ENCODE data around the gene FHOD3.
A peak's percentile ranks its signal among the peaks of the same experiment; 100 is the strongest.
"Not testable (repeated sequence)": the region's sequence is repeated elsewhere in the genome, so short reads cannot be mapped to it uniquely, and the experiment has no call there.

Gene FHOD3

GRCh38 chr18:36759167-36759776 lies 461.8 kb downstream of the FHOD3 start:
- FAIRE-seq (no peak), DNase-seq (ENCODE audit: insufficient read length, low spot score) (no peak)

DNA sequence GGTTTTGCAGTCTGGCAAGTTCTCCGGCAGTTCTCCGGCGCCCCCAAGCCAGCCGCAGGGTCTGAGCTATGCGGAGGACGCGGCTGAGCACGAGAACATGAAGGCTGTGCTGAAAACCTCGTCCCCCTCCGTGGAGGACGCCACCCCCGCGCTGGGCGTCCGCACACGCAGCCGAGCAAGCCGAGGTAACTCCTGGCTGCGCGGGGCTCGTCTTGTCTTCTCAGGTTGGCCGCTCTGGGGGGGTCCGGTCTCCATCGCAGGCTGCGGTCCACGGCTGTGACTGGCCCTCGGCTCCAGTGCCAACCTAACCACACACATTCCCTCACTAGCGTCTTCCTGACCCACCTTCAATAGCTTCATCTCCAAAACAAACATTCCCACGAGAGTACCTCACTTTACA lies 463.1 kb downstream of the FHOD3 start:
- FAIRE-seq (no peak), DNase-seq (ENCODE audit: insufficient read length, low spot score) (no peak)

DNA sequence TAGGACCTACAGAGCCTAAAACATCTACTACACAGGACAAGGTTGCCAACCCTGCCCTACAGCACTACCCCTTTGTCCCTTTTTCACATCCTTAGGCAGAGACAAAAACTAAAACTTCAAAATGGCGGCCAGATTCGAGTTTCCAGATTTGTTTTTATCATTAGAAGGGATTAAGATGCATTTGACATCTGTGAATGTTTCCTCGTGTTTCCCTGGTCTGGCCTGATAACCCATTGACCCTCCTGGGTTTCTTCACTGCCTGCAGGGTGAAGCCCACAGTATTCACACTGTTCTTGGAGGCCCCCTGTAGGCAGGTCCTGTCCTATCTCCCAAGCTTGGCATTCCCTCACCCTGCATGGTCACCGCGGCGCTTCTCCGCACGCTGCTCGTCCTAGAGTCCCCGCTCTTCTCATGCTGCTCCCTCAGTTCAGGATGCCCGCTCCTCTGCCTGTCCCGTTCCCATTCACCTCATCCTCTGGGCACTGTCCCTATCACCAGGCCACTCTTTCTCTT lies 463.7 kb downstream of the FHOD3 start:
- DNase-seq (ENCODE audit: insufficient read length, low spot score) (no peak), FAIRE-seq (no peak)

- FAIRE-seq (no peak), DNase-seq (ENCODE audit: insufficient read length, low spot score) (no peak)
Measured at GRCh38 chr18:36762074-36762473, 464.6 kb downstream of the FHOD3 start.

GRCh38 chr18:36762965-36763364 lies 465.5 kb downstream of the FHOD3 start:
- not testable (repeated sequence) for DNase-seq (ENCODE audit: insufficient read length, low spot score); FAIRE-seq

GRCh38 chr18:36766836-36767235 lies 469.3 kb downstream of the FHOD3 start:
- no peak for FAIRE-seq
- DNase-seq (ENCODE audit: insufficient read length, low spot score), result no peak

DNA sequence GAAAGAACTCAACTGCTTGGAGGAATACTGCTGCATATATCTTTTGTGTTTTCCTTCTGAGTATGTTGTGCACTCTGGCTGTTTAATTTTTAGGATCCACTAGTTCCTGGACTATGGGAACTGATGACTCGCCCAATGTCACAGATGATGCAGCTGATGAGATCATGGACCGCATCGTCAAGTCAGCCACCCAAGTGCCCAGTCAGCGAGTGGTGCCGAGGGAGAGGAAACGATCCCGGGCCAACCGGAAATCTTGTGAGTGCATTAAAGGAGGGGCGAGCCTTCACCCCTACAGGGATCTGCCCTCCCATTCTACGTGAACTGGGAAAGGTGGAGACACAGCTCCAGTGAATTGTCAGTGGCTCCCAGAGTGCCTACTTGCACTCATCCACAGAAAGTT lies 471.7 kb downstream of the FHOD3 start:
- FAIRE-seq (no peak), DNase-seq (ENCODE audit: insufficient read length, low spot score) (no peak)

- DNase-seq (ENCODE audit: insufficient read length, low spot score) (no peak), FAIRE-seq (no peak)
Measured at GRCh38 chr18:36769611-36770314, 472.2 kb downstream of the FHOD3 start.

DNA sequence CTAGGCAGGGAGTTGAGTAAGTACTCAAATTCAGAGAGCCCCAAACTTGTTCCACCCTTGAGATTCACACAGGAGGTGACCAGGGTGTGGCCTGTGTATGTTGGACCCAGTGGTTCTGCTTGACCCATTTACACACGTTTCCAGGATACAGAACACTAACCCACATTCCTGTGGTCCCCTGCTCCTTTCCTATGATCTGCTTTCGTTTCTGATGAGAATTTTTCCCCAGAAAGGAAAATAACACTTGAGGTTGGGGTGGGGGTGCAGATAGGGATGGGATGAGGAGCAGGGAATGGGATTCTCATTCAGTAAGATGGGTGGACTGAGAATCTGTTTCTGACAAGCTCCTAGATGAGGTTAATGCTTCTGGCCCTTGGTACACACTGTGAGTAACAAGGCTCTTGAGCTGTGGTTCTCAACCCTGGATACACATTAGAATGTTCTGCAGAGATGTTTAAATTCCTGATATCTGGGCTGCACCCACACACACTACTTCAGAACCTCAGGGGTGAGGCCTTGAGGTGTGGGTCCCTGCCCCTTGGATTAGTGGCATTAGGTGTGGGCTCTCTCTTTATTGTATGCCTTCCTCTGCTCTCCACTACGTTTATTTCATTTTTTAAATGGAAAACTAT lies 472.9 kb downstream of the FHOD3 start:
- no peak for DNase-seq (ENCODE audit: insufficient read length, low spot score)

GRCh38 chr18:36771245-36771644 lies 473.7 kb downstream of the FHOD3 start:
- DNase-seq (ENCODE audit: insufficient read length, low spot score) (no peak), FAIRE-seq (no peak)

More for the DNA sequence above, 472.9 kb downstream of the FHOD3 start:
- peak; percentile 45 for FAIRE-seq

DNA sequence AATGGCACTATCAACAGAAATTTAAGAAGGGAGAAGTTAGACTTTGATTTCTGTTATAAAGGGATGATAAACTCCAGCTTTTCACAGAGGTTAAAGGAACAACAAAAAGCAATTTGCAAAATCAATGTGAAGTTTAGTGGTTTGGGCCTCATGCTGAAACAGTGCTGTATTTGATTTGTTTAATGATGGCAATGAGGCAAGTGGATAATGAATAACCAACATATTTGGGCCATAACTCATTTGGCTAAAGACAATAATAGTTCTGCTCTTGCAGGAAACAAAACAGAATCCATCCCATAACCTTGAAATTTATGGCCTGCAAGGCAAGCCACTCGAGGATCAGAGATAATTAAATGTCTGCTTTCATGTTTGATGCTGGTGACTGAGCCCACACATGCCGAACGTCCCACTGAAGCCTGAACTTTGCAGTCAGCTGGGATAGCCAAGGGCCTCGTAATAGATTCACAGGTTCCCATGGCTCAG lies 474.8 kb downstream of the FHOD3 start:
- FAIRE-seq (no peak), DNase-seq (ENCODE audit: insufficient read length, low spot score) (no peak)

GRCh38 chr18:36775396-36775795 lies 477.9 kb downstream of the FHOD3 start:
- DNase-seq (ENCODE audit: insufficient read length, low spot score) (no peak), FAIRE-seq (no peak)

- no peak for FAIRE-seq
- no peak for DNase-seq (ENCODE audit: insufficient read length, low spot score)
Measured at GRCh38 chr18:36776650-36777049, 479.1 kb downstream of the FHOD3 start.

GRCh38 chr18:36777566-36777965 lies 480.1 kb downstream of the FHOD3 start:
- FAIRE-seq (no peak), DNase-seq (ENCODE audit: insufficient read length, low spot score) (no peak)

DNA sequence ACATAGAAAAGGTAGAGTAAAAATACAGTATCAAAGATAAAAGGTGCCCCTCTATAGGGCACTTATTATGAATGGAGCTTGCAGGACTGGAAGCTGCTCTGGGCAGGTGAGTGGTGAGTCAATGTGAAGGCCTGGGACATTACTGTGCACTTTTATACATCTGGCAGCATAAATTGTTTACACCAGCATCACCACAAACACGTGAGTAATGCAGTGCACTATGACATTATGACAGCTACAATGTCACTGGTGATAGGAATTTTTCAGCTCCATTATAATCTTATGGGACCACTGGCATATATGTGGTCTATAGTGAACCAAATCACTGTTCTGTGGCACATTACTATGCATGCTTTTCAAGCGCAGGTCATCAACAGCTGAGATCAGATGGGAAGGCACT lies 483.2 kb downstream of the FHOD3 start:
- DNase-seq (ENCODE audit: insufficient read length, low spot score) (no peak), FAIRE-seq (no peak)

DNA sequence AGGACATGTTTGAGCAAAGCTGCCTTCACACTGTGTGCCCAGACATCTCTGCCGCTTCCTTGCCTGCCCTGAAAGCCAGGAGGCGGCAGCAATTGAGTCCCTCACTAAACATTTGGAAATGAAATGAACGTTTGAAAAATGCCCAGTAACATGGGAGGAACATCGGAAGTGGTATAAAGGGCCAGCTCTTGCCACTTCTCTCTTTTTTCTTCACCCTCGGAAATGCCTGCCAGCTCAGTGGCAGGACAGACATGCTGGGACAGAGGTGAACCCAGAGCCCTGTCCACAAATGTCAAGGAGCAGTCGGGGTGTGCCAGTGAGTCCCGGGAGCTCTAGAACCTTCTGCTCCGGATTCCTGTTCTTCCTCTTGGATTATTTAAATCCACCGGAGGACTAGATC lies 485.2 kb downstream of the FHOD3 start:
- FAIRE-seq, result no peak
- no peak for DNase-seq (ENCODE audit: insufficient read length, low spot score)

- DNase-seq (ENCODE audit: insufficient read length, low spot score) (no peak), FAIRE-seq (no peak)
Measured at GRCh38 chr18:36783792-36784191, 486.3 kb downstream of the FHOD3 start.

- no peak for FAIRE-seq
- DNase-seq (ENCODE audit: insufficient read length, low spot score), result no peak
Measured at GRCh38 chr18:36786686-36787085, 489.2 kb downstream of the FHOD3 start.

- DNase-seq (ENCODE audit: insufficient read length, low spot score) (no peak), FAIRE-seq (no peak)
Measured at GRCh38 chr18:36792634-36793283, 495.2 kb downstream of the FHOD3 start.

DNA sequence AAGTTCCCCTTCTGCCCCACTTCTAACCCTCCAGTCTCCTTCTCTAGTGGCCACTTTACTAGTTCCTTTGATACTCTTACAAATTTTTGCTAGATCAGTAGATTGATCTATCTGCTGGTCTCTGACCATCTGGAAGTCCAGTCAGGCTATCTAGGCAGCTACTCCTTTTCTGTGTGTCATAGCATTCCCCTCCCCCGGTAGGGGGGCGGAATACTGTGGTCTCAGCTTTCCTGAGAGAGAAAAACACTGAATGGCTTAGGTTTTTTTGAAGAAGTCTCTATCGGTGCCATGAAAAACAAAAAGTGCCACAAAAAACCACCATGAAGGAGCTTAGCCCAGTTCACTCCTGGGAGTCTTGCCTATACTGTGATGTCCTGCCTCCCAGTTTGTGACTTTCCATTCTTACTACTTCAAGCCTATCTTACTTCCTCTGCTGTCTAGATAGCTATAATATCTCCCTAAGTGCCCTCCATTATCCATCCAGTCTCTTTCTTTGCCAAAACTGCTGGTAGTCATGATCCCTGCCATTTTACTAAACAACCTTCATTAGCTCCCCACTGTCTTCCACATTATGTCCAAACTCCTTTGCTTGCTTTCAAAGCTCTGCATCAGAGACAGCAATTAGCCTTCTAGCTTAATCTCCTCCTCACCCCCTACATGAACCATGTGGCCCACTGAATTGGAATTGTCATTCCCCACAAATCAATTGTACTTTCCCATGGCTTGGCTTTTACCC lies 501.4 kb downstream of the FHOD3 start:
- DNase-seq (ENCODE audit: insufficient read length, low spot score) (no peak), FAIRE-seq (no peak)

DNA sequence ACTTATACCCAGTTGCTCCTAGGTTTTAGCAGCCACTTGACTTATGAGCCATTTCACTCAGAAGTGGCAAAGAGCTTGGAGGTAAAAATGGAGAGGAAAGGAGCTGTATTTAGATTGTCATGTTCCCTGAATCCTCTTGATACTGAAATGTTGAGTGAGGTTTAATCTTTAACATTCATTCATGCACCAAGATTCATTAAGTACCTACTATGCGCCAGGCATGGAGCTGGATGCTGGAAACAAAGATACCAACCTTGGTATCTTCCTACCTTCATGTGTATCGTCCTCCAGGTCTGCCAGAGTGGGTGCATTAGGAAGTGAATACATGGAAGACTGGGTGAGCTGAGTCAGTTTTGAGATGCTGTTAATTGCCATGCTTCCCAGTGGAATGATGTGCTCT lies 507.6 kb downstream of the FHOD3 start:
- DNase-seq (ENCODE audit: insufficient read length, low spot score) (no peak), FAIRE-seq (no peak)
